Measurements from ENCODE around the gene P3R3URF. TPM values are rescaled to one million over a fixed set of nuclear protein-coding genes. Genes with fewer than 3 reads are reported as not detected.

The P3R3URF gene
- total RNA-seq = not detected in 2 replicates

DNA sequence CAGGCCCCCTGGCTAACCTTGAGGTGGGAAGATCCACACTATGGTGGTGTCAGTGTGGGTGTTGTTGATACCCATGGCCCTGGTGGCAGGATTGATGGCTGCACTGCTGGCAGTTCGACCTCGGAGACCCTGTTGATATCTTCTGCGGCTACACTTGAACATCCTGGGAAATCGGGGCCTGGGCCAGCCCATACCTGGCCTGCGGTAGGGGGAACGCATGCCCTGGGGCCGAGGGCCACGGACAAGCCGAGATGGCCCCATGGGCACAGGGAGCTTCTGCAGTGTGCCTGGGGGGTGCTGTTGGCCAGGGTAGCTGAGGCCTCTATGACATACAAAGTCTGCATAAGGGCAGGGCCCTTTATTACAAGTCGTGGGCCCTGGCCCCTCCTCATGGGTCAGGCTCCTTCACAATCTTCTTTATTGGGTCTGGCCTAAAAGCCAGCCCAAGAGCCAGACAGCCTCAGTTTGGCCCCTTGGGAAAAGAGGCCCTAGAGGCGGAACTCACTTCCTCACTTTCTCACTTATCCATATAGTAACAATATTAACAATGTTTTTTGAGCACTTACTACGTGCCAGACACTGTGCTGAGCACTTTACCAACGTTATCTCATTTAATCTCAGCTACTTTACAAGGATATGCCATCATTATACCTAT is at the start of gene P3R3URF:
Gene P3R3URF (minus strand): TSS at position 278 of the 655 bp plus-strand sequence. CDS start 17 bp downstream, at position 261.

GRCh38 chr1:46197964-46198811 is 21.9 kb upstream of the P3R3URF start, which contains the start of gene POMGNT1:
Gene POMGNT1 (minus strand): TSS chr1:46198434. CDS start chr1:46197821, 613 bp downstream.

DNA sequence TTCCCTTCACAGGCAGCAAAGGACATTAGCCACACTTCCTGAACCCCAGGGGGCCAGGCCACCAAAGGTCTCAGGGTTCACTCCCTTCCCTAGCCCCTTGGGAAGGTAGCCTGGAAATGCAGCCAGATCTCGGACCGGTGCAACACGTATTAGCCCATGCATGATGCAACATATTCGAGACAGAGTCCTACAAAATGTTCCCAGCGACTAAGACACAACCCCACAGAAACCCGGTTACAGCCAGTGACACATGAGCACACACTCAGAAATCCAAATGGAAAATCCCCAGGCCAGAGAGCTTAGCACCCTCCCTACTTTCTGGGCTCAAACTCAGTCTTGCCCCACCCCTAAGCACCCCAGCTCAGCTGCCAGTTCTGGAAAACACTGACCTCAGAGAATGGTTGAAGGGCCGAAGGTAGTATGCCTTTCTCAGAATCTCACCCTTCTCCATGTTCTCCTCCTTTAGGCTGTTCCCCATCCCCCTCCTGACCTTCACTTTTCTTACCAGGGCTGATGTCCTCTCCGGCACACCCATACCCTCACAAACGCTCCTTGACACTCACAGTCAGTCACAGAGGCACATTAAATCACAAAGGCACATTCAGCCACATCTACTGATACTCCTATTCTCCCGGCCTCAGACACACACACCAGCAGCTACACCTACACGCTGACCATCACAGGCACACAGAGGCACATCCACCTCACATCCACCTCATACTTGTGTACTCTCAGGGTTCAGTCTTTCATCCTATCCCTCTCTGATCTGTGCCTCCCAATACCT is 1.6 kb downstream of the P3R3URF start, which contains the start of gene TSPAN1:
Gene TSPAN1 (plus strand): TSS at position 640 of the 784 bp plus-strand sequence. CDS start 6,021 bp downstream, outside the sequence.

DNA sequence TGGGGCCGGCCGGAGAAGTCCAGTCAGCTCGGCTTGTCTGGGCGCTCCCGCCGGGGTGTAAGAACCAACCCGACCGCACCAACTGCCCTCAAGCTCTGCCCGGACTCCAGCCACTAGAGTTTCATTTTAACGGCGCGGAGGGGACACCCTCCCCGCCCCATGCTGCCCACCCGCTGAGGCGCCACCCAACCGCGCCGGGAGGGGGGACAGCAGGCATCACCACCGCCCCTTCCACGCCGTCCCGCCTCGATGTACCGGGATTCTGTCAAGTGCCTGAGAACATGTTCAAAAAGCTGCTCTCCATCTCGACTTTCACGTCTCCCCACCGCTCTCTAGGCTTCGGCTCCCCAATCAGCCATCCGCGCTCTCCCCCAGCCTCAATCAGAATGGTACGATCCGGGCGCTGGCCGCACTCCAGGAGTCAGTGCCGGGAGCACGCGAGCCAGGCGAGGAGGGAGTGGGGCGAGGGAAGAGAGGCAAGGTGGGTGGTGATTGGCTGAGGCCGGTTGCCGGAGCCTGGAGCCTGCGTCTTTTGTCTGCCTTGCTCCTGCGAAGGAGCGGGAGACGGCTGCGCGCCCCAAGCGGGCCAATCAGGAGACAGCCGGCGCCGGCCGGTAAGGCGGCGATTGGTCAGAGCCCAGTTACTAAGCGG is 43.6 kb downstream of the P3R3URF start, which contains the start of gene PIK3R3:
Gene PIK3R3 (minus strand): TSS at position 101 of the 652 bp plus-strand sequence. CDS start 677 bp downstream, outside the sequence.

Small RNAs within 50 kb of the gene (small RNA-seq; reads per million reads assigned to genes)
- gene AL672043.1 = not detected

Other genes with a start within 250 kb of the P3R3URF start
- 0.98 and 1.5 TPM in 2 replicates for gene PIK3R3, start 43.9 kb downstream of the P3R3URF start, total RNA-seq
- gene TSPAN1, start 1.4 kb downstream of the P3R3URF start, total RNA-seq = 0.20 TPM in 1 of 2 replicates, not detected in the other
- gene POMGNT1, start 21.9 kb upstream of the P3R3URF start, total RNA-seq = 37.5 and 60.8 TPM in 2 replicates
- gene LURAP1, start 26.8 kb upstream of the P3R3URF start, total RNA-seq = 2.9 and 3.9 TPM in 2 replicates
- 4.0 and 7.2 TPM in 2 replicates for gene RAD54L, start 71.3 kb upstream of the P3R3URF start, total RNA-seq
- 93.3 and 110 TPM in 2 replicates for gene LRRC41, start 127.1 kb upstream of the P3R3URF start, total RNA-seq
- 245 and 321 TPM in 2 replicates for gene UQCRH, start 127.2 kb upstream of the P3R3URF start, total RNA-seq
- gene NSUN4, start 164.3 kb upstream of the P3R3URF start, total RNA-seq = 16.5 and 20.3 TPM in 2 replicates
- gene FAAH, start 217.8 kb upstream of the P3R3URF start, total RNA-seq = 0.59 and 1.5 TPM in 2 replicates